Peyer's patch (tissue), 4 donors: ENCODE data around the gene ATP2C2.

Source experiments
- CTCF ChIP-seq, 6 experiments: fragments of 450-650 bp in 4 of 6; fragments of 200-600 bp in 2 of 6; sonication (generic) in 1 of 6; IDR thresholded peaks; one replicate each; pipeline ENCODE4 v1.5.1; 2017 to 2019; ENCODE audit warnings: antibody characterized with exemption in 6 of 6, mild to moderate bottlenecking in 3 of 6, moderate library complexity in 1 of 6
- POLR2A ChIP-seq, 2 donors: fragments of 450-650 bp; IDR thresholded peaks; one replicate each; pipeline ENCODE4 v1.5.1; 2017; ENCODE audit warnings: antibody characterized with exemption in 2 of 2, mild to moderate bottlenecking in 2 of 2, moderate library complexity in 2 of 2

- no peak for TF ChIP-seq CTCF (IDR thresholded peaks at IDR 0.05)
- TF ChIP-seq POLR2A (IDR thresholded peaks at IDR 0.05): no peak
These were observed 509 bp upstream of the ATP2C2 start for GRCh38 chr16:84367750-84368307.
